Left ventricle myocardium inferior (tissue), 1 donor: ENCODE data around the gene CASR. TPM values are rescaled to one million over a fixed set of nuclear protein-coding genes. Genes with fewer than 3 reads are reported as not detected.

ENCODE experiments used
- DNase-seq: peaks from one replicate; pipeline ENCODE4 v3.0.0-alpha.2; 2020
- H3K27ac ChIP-seq: fragments of 200-600 bp; replicated peaks from 2 replicates; pipeline ENCODE4 v1.8.0; 2021
- H3K27me3 ChIP-seq: fragments of 200-600 bp; 2 replicates; pipeline ENCODE4 v1.8.0; 2021; ENCODE audit warnings: low read depth
- H3K36me3 ChIP-seq: fragments of 200-600 bp; 2 replicates; pipeline ENCODE4 v1.8.0; 2021
- H3K4me1 ChIP-seq: fragments of 200-600 bp; 2 replicates; pipeline ENCODE4 v1.8.0; 2021
- H3K4me3 ChIP-seq: fragments of 200-600 bp; 2 replicates; pipeline ENCODE4 v1.8.0; 2021; ENCODE audit warnings: mild to moderate bottlenecking, moderate library complexity
- H3K9me3 ChIP-seq: fragments of 200-600 bp; replicated peaks from 2 replicates; pipeline ENCODE4 v1.8.0; 2021
- intact Hi-C: fragments of 100-400 bp; cut with micrococcal nuclease; formaldehyde crosslinking; loops from one replicate; pipeline ENCODE4 v1.11.0; 2022
- total RNA-seq: library from RNA; stranded (reverse); fragmentation: NEBNext Ultra II Directional; extraction: Animal tissue kit (Norgen Biotek cat#: 25700); gene quantifications from one replicate; pipeline ENCODE4 v1.2.1, GENCODE V29; 2021
- TF ChIP-seq, protein P1 (sequence below): fragments of 200-600 bp; IDR thresholded peaks from 2 replicates; pipeline ENCODE4 v1.8.0; 2021; ENCODE audit warnings: antibody characterized with exemption, mild to moderate bottlenecking, borderline replicate concordance
- donor health status: DM: no; HTN: yes; CAD: no; lungs with severe emphysema.

CASR gene
- total RNA-seq, 1 donor from 2014 or later = not detected

GRCh38 chr3:122251428-122251827, 68.0 kb downstream of the CASR start:
- Histone ChIP-seq H3K4me1 (peaks cover 8% of the 10 kb centered on the region), H3K9me3 (no peaks in the 10 kb centered on the region), H3K4me3 (no peak overlapping the region), H3K27me3 (peaks cover 6% of the 10 kb centered on the region), H3K27ac (no peak overlapping the region), H3K36me3 (no peaks in the 10 kb centered on the region)
- TF ChIP-seq, protein P1, sequence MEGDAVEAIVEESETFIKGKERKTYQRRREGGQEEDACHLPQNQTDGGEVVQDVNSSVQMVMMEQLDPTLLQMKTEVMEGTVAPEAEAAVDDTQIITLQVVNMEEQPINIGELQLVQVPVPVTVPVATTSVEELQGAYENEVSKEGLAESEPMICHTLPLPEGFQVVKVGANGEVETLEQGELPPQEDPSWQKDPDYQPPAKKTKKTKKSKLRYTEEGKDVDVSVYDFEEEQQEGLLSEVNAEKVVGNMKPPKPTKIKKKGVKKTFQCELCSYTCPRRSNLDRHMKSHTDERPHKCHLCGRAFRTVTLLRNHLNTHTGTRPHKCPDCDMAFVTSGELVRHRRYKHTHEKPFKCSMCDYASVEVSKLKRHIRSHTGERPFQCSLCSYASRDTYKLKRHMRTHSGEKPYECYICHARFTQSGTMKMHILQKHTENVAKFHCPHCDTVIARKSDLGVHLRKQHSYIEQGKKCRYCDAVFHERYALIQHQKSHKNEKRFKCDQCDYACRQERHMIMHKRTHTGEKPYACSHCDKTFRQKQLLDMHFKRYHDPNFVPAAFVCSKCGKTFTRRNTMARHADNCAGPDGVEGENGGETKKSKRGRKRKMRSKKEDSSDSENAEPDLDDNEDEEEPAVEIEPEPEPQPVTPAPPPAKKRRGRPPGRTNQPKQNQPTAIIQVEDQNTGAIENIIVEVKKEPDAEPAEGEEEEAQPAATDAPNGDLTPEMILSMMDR = no peak
- intact Hi-C loops = no loop called here
- no peak for DNase-seq

- H3K27me3 ChIP-seq = peaks cover 6% of the 10 kb centered on the region
Measured at GRCh38 chr3:122253581-122253980, 70.1 kb downstream of the CASR start.

GRCh38 chr3:122255757-122256439, 72.4 kb downstream of the CASR start:
- TF ChIP-seq, protein P1 = no peak
- Histone ChIP-seq H3K4me3 (no peak overlapping the region), H3K4me1 (peaks cover 10% of the 10 kb centered on the region), H3K27ac (no peak overlapping the region), H3K36me3 (no peaks in the 10 kb centered on the region), H3K9me3 (no peaks in the 10 kb centered on the region), H3K27me3 (no peaks in the 10 kb centered on the region)
- no peak for DNase-seq
- intact Hi-C loops = loop anchor here (5.0 kb wide), 1 partner anchor 709 kb away; the partner anchor contains the start of gene POLQ

More at GRCh38 chr3:122253581-122253980, 70.1 kb downstream of the CASR start:
- no peak overlapping the region for H3K27ac ChIP-seq
- no peaks in the 10 kb centered on the region for H3K36me3 ChIP-seq
- TF ChIP-seq, protein P1 = no peak
- DNase-seq = no peak
- no peaks in the 10 kb centered on the region for H3K9me3 ChIP-seq
- no peak overlapping the region for H3K4me3 ChIP-seq
- peaks cover 10% of the 10 kb centered on the region for H3K4me1 ChIP-seq
- intact Hi-C loops = no loop called here

DNA sequence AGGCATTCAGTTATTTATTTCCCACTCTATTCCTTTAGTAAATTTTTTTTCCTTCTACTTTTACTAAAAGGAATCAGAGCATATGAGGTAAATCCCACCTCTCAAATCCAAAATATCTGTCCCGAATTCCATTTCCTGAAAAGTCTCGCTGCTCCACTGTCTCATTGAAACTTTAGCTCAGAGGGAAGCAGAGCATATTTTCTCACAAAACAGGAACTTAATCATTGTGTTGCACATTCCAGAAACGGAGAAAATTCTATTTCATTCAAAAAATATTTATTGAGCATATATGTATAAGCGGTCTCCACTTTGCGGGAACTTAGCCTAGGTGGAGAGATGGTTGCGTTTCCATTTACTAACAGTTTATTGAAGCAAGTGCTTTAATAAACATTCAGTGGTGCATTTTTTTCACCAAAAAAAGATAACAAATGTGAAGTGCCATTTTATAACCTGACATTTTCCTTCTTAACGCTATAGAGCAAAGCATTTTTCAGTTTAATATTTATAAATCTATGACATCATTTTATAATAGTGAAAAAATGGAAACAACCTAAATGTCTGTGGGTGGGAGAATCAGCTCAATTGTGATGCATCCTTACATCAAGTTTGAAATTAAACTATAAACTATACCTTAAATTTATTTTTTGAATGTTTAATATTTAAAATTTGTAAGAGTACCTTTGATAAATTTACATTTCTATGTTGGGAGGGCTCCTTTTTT, 74.3 kb downstream of the CASR start:
- H3K27me3 ChIP-seq = peaks cover 3% of the 10 kb centered on the region
- H3K36me3 ChIP-seq = no peaks in the 10 kb centered on the region
- DNase-seq = no peak
- peaks cover 10% of the 10 kb centered on the region for H3K4me1 ChIP-seq
- no peaks in the 10 kb centered on the region for H3K9me3 ChIP-seq
- H3K27ac ChIP-seq = no peak overlapping the region
- intact Hi-C loops = loop anchor here (5.0 kb wide), 1 partner anchor 711 kb away; the partner anchor contains the start of gene POLQ
- H3K4me3 ChIP-seq = no peak overlapping the region
- TF ChIP-seq, protein P1 = no peak

- no peak overlapping the region for H3K4me3 ChIP-seq
- no peaks in the 10 kb centered on the region for H3K36me3 ChIP-seq
- peaks cover 3% of the 10 kb centered on the region for H3K27me3 ChIP-seq
- no peak overlapping the region for H3K27ac ChIP-seq
- H3K9me3 ChIP-seq = no peaks in the 10 kb centered on the region
- intact Hi-C loops = loop anchor here (5.0 kb wide), 1 partner anchor 712 kb away; the partner anchor contains the start of gene POLQ
- TF ChIP-seq, protein P1 = peak; percentile 70
- H3K4me1 ChIP-seq = peaks cover 10% of the 10 kb centered on the region
- peak; percentile 74 for DNase-seq
Measured at GRCh38 chr3:122258757-122259371, 75.4 kb downstream of the CASR start.
